ENCODE results near the gene MPO.

MPO gene

DNA sequence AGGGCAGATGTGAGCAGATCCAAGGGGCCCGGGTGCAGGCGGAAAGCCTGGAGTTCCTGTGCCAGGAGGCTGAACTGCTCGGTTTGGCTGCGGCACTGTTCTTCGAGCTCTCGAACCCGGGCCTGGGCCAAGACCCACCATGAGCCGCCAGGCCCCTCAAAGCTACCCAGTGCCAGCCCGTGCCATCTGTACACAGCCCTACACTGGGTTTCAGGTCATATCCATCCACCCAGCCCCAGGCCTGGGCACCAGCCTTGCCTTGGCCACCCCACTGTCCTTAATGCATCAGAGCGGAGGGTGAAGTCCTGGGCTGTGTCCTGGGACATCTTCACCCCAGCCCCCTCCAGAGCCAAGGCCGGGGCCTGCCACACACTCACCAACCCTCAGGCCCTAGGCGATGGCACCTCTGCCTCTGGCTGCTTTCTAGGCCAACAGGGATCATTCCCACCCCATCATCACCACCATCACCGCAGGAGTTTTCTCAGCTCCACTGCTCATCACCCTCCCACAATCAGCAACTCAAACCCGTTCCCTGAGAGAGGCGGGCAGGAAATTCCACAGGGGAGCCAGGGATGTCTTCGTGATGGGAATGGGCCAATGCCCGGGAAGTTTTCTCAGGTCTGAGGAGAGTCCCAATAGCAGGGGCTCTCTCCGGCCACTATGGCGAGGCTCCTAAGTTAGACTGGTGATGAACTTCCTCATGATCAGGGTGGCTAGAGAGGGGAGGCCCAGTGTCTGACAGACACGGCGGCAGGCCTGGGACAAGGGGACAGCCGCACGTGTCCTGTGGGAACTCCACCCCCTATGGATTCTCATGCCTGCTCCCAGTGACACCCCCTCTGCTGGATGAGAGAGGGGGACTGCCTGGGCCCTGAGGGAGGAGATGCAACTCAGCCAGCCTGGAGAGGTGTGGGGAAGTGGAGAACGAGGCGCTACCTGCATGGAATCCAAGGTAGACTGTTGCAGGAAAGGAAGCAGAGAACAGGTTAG lies 38.7 kb upstream of the MPO start:
- DNase-seq, result no peak

DNA sequence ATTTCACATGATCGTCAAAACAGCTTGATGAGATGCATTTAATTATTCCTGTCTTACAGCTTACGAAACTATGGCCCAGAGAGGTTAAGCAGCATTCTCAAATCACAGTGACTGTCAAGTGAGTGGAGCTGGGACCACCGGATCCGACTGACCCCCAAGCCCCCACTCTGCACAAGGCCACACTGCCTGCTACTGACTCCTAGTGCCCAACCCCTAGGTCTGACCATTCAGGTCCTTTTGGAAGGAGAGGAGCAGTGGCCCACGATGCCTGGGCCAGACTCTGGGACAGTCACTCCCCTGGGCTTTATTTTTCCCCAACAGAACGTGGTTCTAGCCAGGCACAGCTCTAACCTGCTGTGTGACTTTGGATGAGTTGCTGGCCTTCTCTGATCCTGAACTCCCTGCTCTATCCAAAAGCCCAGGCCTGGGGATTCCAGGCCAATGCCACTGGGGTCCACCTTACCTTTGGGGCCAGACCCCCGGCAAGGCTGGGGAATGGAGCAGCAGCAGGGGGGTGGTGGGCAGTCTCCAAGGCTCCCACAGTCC lies 38.0 kb upstream of the MPO start:
- no peak for DNase-seq

DNA sequence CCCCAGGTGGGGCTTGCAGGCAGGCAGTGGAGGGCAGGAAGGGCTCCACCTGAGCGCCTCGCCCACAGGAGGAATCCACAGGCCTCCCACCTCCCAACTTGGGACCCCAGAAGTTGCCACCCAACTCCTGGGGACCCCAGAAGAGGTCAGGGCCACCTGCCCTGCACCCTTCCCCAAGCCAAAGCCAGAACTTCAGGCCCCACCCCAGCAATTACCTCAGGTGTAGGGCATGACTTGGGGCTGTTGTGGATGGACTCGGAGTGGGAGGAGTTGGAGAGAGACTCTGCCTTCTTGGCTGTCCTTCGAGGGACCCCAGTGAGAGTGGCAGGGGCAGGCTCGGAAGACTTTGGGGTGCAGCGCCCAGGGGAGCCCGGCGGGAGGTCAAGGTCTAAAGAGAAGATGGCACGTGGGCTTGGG lies 37.3 kb upstream of the MPO start:
- no peak for DNase-seq

DNA sequence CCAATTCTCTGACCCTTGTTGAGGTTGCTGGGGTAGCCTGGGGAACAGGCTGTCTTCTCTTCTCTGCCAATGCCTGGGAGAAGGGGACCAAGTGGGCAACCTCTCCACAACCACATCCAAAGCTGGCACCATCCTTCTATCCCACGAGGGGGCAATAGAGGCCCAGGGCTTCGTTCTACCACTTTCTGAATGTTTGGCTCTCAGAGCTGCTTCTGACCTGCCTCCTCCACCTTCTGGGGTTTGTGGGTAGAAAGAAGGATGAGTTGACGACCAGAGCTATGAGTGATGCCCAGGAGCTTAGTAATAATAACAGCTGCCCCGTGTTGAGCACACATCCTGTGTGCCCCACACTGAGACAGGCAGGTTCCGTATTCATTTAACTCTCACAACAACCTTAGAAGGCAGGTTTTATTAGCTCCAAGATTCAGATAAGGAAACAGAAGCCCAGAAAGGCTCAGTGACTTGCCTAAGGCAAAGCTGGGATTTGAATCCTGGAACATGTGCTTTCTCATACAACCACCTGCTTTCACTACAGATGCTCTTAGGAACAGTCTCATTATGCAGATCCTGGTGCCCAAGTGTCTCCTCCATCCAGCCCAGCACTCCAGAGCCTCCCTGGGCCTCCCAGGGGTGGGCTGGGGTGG lies 36.8 kb upstream of the MPO start:
- DNase-seq, result no peak

DNA sequence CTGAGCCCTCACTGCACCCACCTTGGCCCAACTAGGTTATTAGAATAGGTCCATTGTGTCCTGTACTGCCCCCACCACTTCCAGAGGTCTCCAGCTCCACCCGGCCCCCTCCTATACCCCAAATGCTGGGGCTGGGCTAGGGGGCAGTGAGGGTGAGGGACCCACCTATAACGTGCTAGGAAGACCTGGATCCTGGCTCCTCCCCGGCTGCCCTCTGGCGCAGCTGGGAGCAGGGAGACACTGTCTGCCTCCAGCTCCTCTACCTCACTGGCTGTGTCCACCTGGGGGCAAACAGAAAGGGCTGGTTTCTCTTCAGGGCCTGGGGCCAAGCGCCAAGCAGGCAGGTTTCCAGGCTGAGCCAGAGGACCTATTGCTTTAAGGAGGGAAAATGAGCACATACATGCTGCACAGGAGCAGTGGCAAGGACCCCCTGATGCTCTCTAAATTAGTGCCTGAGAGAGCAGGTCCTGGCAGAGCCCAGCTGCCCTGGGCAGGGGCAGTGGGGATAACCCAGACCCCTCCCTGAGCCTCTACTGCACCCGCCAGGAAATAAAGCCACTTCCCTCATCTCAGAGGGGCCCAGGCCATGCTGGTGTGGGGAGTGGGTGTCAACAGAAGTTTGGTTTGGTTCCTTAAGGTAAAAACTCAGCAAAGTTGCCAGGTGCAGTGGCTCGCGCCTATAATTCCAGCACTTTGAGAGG lies 35.7 kb upstream of the MPO start:
- DNase-seq, result no peak

DNA sequence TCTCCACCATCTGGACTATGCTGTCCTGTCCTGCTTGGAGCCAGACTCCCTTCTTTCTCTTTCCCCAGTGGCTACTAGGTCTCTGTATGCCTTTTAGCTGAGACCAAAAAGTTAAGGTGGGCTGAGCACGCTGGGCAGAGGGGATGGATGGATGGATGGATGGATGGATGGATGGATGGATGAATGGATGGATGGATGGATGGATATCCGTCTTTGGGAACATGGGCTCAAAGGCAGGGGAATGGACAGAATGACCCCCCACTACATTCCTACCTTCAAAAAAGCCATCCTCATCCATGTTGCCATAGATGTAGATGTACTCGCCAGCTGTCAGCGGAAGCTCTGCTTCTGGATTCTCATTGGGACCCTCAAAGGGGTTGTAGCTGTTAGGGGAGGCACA lies 35.0 kb upstream of the MPO start:
- DNase-seq, result no peak

DNA sequence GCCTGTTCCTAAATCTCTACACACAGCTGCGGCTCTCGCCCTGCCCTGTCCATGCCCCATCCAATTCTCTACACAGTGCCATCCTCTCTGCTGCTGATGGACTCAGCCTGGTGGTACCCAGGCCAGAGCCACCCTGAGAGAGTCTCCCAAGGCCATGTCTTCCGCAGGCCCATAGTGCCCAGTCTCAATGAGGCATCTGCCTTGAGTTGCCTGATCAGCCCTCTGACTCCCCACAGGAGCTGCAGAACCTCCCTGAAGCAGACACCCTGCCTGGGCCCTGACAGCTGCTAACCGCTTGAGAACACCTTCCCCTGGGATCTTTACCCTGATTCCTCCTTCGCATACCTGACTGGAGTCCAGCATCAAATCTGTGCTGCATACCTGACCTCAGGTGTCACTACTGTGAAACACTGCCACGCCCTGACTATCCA lies 34.6 kb upstream of the MPO start:
- DNase-seq, result no peak

DNA sequence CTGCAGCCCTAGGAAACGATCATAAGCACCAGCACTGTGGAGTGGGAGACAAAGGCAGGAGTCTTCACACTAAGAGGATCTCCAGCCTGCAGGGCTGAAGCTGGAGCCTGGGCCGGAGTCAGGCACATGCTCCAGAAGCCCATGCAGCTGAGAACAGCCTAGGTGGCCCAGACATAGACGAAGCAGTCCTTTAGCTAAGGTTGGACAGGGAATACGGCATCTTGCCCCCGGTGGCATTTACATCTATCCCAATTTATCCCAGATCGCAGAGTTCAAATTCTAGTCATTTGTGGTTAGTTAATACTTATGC lies 33.9 kb upstream of the MPO start:
- DNase-seq, result no peak

DNA sequence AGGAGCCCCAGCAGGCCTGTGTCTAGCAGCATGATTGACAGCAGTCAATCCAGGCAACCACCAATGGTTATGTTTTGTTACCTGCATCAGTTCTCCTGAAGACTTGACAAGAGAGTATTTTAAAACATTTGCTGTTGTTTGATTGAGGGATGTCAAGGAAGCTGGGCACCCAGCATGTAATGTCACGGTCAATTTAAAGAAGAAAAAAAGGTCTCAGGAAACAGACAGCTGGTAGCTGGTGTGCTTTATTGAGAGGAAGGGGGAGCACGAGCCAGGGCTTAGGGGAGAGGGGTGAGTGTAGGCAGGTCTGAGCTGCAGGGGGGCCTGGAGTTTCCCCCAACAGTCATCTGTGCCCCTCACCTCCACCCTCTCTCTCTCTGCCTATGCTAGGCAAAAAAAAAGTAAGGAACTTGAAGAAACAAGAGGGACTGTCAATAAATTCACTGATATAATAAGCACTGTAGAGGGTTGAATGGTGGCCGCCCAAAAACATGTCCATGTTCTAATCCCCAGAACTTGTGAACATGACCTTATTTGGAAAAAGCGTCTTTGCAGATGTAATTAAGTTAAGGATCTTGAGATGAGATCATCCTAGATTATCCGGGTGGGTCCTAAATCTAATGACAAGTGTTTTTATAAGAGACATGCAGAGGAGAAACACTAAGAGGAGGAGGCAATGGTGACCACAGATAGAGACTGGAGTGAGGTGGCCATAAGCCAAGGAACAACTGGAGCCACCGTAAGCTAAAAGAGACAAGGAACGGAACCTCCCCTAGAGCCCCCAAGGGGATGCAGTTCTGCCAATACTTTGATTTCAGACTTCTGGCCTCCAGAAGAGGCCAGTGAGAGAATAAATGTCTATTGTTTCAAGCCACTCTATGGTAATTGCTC lies 33.3 kb upstream of the MPO start:
- DNase-seq, result no peak

DNA sequence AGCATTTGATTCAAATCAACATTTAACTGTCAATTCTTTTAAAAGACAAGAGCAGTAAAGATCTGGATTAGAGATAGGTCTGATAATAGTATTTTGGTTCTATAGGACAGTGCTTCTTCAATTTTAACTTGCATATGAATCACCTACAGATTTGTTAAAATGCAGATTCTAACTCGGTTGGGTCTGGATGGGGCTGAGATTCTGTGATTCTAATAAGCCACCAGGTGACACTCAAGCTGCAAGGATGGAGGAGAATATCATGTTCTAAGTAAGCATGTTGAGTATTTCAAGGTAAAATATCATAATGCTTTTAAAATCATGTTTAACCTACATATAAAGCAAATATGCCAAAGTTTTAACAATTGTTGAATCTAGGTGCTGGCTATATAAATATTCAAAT lies 32.1 kb upstream of the MPO start:
- no peak for DNase-seq

DNA sequence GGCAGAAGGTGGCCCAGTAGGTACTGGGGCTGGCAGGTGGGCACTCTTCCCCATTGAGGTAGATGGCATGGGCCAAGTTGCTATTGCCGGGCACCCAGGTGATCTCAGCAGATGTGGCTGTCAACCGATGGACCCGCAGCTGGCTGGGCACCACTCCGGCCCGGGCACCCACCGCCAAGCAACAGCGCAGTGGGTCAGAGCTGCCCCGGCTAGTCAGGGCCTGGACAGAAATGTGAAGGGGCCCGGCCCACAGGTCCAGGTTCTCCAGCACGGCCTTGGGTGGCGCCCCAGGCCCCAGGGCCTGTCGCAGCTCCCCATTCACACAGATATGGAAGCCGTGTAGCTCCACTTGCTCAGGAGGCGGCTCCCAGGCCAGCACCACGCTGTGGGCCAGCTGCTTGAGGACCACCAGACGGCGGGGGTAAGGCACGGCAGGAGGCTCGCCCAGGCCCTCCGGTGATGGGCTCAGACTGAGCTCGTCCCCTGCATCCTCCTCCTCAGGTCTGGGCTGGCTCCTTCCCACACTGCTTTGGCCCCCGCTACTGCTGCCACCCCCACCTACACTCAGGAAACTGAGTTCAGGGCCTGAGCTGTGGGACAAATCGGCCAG lies 31.4 kb upstream of the MPO start:
- DNase-seq, result no peak

DNA sequence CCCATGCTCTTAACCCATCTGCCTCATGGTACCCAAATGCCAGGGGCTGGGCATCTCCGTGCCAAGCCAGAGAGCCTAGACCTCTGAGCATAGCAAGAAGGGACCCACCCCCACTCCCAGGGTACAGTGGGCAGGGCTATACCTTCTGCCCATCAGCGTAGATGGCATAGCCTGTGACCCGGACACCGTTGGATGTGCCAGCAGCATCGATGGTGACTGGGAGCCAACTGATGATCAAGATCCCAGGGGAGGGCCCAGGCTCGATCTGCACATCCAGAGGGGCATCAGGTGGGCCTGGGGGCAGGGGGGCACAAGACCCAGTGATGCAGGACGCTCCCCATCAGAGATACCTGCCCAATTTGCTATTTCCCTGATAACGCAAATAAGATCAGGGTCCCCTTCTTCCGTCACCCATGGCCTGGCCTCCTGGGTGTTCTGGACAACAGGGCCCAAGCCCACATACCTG lies 30.7 kb upstream of the MPO start:
- DNase-seq, result no peak

DNA sequence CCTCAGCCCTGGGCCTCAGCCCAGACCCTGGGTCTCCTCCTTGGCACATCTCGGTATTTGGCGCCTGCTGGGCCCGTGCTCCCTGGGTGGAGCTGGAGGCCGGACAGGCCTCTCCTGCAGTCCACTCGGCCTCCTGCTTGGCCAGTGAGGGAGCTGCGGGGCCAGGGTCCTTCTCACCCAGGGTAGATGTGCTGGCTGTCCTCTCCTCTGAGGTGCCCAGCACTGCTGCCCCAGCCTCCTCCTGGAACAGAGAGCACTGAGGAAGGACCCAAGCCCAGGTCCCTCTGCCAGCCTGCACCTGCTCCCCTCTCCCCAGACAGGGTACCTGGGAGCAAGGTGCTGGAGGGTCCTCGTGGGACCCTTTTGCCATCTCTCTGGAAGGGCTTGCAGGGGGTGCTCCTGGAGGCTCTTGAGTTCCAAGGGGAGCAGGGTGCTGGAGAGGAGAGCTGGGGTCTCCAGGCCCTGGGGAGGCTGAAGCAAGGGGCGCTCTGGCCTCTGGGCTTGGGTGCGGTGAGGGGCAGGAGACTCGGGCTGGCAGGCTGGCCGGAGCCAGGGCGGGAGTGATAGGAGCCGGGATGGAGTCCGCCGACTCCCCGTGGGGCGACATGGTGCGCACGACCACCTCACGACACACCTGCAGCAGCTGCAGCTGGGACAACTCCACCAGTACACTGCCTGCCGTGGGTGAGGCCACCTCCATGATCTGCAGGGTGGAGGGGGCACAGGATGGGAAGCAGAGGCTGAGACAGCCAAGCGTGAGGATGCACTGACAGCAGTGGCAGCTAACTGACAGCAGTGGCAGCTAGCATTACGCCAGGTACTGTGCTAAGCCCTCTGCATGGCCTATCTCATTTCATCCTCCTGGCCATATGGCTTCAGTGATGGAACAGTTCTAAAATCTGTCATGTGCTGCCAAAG lies 30.0 kb upstream of the MPO start:
- DNase-seq, result no peak

DNA sequence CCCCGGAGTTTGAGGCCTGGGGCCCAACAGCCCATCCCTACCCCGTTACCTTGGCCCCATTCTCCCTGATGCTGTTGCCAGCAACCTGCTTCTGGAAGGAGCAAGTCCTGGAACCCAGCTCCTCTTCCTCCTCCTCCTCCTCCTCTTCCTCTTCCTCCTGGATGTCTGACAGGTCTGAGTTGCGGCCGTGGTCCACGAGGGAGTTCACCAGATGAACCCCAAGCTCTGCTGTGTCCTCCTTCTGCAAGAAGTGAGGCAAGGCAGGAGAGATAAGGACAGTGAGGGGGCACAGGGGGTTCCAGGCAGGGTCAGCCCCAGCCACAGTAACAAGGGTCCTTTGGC lies 29.2 kb upstream of the MPO start:
- no peak for DNase-seq

DNA sequence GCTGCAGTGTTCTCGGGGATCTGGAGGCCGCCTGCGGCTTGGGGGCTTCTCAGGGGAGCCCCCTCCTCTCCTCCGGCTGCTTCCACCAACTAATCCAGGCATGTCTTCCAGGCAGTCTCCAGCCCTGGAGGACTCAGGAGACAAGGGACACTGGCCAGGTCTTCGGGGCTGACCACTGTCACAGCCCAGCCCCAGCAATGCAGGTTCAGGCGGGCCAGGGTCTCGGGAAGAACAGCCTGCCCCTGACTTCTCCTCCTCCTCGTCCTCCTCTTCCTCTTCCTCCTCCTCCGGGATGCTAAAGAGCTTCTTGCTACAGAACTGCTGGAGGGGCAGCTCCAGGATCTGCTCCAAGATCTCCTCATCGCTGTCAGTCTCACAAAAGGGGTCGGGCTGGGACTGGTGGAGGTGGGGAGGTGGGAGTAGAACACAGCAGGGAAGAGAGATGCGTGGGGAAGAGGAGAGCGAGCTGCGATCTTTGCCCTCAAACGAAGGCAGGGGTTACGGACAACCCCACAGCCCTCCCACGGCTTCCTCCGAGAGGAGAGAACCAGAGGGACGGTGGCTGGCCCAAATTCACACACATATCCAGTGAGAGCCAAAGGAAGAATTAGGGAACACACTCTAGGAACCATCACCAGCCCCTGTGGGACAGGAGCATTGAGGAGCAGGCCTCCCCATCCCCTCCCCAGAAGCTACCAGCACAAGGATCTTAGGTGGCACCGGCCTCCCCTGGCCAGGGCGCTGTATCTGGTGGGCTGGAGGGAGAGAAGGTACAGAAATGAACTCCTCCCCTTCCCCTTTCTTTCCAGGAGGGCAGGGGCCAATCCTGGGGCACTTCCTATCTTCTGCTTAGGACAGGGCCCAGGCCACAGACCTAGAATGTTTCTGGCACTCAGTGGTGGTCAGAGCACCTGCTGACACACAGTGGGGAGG lies 28.5 kb upstream of the MPO start:
- no peak for DNase-seq

DNA sequence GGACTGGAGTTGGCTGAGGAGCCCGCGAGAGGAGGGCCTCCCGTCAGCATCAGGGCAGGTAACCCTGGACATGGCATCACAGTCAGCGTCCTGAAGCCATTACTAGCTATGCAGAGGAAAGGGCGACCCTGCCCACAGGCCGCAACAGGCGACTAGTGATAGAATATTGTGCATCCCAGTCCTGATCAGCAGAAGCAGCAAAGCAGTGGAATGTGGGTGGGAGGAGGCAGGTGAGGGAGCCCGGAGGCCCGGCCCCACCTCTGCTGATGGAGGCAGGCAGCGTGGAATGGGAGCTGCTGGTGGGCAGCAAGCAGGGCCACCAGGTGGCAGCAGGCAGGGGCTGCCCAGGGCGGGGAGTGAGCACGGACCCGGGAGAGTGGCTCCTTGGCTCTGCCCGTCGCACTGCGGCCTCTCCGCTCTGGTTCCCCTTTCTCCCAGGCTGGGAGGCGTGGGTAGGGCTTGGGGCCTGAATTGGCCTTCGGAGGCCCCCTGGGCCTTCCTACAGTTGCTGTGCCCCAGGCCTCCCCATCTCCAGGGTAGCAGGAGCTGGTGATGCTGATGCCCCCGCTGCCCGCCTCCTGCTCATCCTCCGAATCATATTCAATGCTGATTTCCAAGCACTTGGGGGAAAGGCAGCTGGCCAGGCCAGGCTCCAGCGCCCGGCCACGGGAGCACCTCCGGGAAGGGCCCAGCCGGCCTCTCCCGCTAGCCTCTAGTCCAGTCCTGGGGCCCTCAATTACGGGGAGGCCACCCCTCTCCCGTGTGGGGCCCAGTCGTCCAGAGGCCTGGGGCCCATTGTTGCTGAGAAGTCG lies 27.6 kb upstream of the MPO start:
- DNase-seq, result no peak

DNA sequence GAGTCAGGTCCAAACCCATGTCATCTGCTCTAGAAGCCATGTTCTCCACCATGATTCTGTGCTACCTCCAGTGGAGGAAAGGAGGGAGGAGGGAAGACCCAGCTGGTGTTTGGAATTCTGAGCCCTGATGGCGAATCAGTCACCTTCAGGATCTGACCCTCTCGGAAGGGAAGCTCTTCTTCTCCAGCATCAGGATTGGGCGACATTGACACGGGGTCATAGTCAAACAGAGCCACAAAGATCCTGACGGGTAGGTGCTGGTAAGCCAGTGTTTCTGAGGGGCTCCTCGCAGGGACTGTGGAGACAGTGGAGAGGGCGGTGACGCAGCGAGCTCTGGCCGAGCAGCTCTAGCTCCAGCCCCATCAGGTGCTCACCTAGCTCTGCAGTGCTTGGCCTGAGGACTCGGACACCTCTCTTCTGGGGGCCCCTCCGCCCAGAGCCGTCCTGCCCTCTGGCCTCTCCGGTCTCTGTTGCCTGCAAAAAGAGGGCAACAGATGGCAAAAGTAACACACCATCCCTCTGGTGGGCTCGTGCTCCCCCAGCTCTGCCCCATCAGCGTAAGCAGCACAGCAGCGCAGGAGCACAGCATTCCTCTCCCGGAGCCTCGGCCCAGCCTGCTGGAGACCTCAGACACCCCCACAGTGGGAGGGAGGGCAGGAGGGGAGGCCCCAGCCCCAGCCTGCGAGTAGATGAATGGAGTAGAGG lies 26.9 kb upstream of the MPO start:
- DNase-seq, result no peak
